ENCODE results near the gene SNRPA1.

Gene SNRPA1

GRCh38 chr15:101273534-101273933 lies 21.5 kb downstream of the SNRPA1 start:
- no peak overlapping the region for H3K27ac Mint-ChIP-seq
- no peak overlapping the region for H3K4me3 Mint-ChIP-seq
- DNase-seq = no peak
- peaks cover 26% of the 10 kb centered on the region for H3K4me1 Mint-ChIP-seq
- H3K9me3 Mint-ChIP-seq = no peaks in the 10 kb centered on the region
- no peaks in the 10 kb centered on the region for H3K27me3 Mint-ChIP-seq
- H3K36me3 Mint-ChIP-seq = peaks cover 49% of the 10 kb centered on the region
- CTCF ChIA-PET = interaction anchor here (1.1 to 4.2 kb wide), 5 partner anchors 15 to 368 kb away, joined by 3 to 19 read pairs (median 7); no protein-coding TSS in a partner anchor

GRCh38 chr15:101272584-101272983 lies 22.5 kb downstream of the SNRPA1 start:
- H3K27ac Mint-ChIP-seq = no peak overlapping the region
- H3K4me3 Mint-ChIP-seq = no peak overlapping the region
- no peaks in the 10 kb centered on the region for H3K27me3 Mint-ChIP-seq
- no peak for DNase-seq
- peaks cover 49% of the 10 kb centered on the region for H3K36me3 Mint-ChIP-seq
- H3K4me1 Mint-ChIP-seq = peaks cover 20% of the 10 kb centered on the region
- H3K9me3 Mint-ChIP-seq = no peaks in the 10 kb centered on the region
- CTCF ChIA-PET = interaction anchor here (1.1 to 4.2 kb wide), 5 partner anchors 16 to 369 kb away, joined by 3 to 19 read pairs (median 7); no protein-coding TSS in a partner anchor

GRCh38 chr15:101269479-101270223 lies 25.4 kb downstream of the SNRPA1 start:
- Mint-ChIP-seq H3K36me3 (peaks cover 41% of the 10 kb centered on the region), H3K4me1 (peaks cover under 1% of the 10 kb centered on the region), H3K27me3 (peaks cover under 1% of the 10 kb centered on the region), H3K4me3 (no peak overlapping the region), H3K9me3 (no peaks in the 10 kb centered on the region), H3K27ac (no peak overlapping the region)
- CTCF ChIA-PET = interaction anchor here (0.6 to 1.7 kb wide), 10 partner anchors 9 to 293 kb away, joined by 3 to 5 read pairs (median 3); no protein-coding TSS in a partner anchor
- no peak for DNase-seq

- H3K4me3 Mint-ChIP-seq = no peak overlapping the region
- peaks cover 14% of the 10 kb centered on the region for H3K27me3 Mint-ChIP-seq
- no peaks in the 10 kb centered on the region for H3K4me1 Mint-ChIP-seq
- H3K9me3 Mint-ChIP-seq = no peaks in the 10 kb centered on the region
- CTCF ChIA-PET = interaction anchor here (0.6 to 2.7 kb wide), 7 partner anchors 9 to 1322 kb away, joined by 3 to 15 read pairs (median 3); no protein-coding TSS in a partner anchor
- no peak for DNase-seq
- no peak overlapping the region for H3K27ac Mint-ChIP-seq
- H3K36me3 Mint-ChIP-seq = peaks cover 20% of the 10 kb centered on the region
These were observed 27.5 kb downstream of the SNRPA1 start for GRCh38 chr15:101267320-101268104.

GRCh38 chr15:101266787-101267186 lies 28.3 kb downstream of the SNRPA1 start:
- CTCF ChIA-PET = interaction anchor here (1.1 to 2.7 kb wide), 3 partner anchors 9 to 259 kb away, joined by 3 to 15 read pairs (median 7); no protein-coding TSS in a partner anchor
- DNase-seq = no peak
- H3K9me3 Mint-ChIP-seq = no peaks in the 10 kb centered on the region
- no peaks in the 10 kb centered on the region for H3K4me1 Mint-ChIP-seq
- no peak overlapping the region for H3K4me3 Mint-ChIP-seq
- H3K27me3 Mint-ChIP-seq = peaks cover 20% of the 10 kb centered on the region
- peaks cover 18% of the 10 kb centered on the region for H3K36me3 Mint-ChIP-seq
- H3K27ac Mint-ChIP-seq = no peak overlapping the region

GRCh38 chr15:101266034-101266433 lies 29.0 kb downstream of the SNRPA1 start:
- no peak for DNase-seq
- CTCF ChIA-PET = interaction anchor here (2.7 kb wide), 1 partner anchor 8 kb away, joined by 15 read pairs; no protein-coding TSS in a partner anchor
- H3K27ac Mint-ChIP-seq = no peak overlapping the region
- no peak overlapping the region for H3K4me3 Mint-ChIP-seq
- peaks cover 12% of the 10 kb centered on the region for H3K36me3 Mint-ChIP-seq
- no peaks in the 10 kb centered on the region for H3K9me3 Mint-ChIP-seq
- peaks cover 20% of the 10 kb centered on the region for H3K27me3 Mint-ChIP-seq
- no peaks in the 10 kb centered on the region for H3K4me1 Mint-ChIP-seq

GRCh38 chr15:101264911-101265641 lies 30.0 kb downstream of the SNRPA1 start:
- H3K9me3 Mint-ChIP-seq = no peaks in the 10 kb centered on the region

GRCh38 chr15:101264011-101264410 lies 31.0 kb downstream of the SNRPA1 start:
- Mint-ChIP-seq H3K36me3 (peaks cover under 1% of the 10 kb centered on the region), H3K4me3 (no peak overlapping the region), H3K9me3 (no peaks in the 10 kb centered on the region), H3K27me3 (peaks cover 33% of the 10 kb centered on the region), H3K4me1 (no peaks in the 10 kb centered on the region), H3K27ac (no peak overlapping the region)
- DNase-seq = no peak
- CTCF ChIA-PET = no interaction called here

More at GRCh38 chr15:101264911-101265641, 30.0 kb downstream of the SNRPA1 start:
- Mint-ChIP-seq H3K4me1 (no peaks in the 10 kb centered on the region), H3K27ac (no peak overlapping the region), H3K36me3 (peaks cover 7% of the 10 kb centered on the region), H3K27me3 (peaks cover 29% of the 10 kb centered on the region), H3K4me3 (no peak overlapping the region)
- CTCF ChIA-PET = no interaction called here
- no peak for DNase-seq

GRCh38 chr15:101262551-101262950 lies 32.5 kb downstream of the SNRPA1 start:
- peaks cover 40% of the 10 kb centered on the region for H3K27me3 Mint-ChIP-seq
- no peaks in the 10 kb centered on the region for H3K4me1 Mint-ChIP-seq
- no peaks in the 10 kb centered on the region for H3K36me3 Mint-ChIP-seq
- H3K4me3 Mint-ChIP-seq = no peak overlapping the region
- no peaks in the 10 kb centered on the region for H3K9me3 Mint-ChIP-seq
- H3K27ac Mint-ChIP-seq = no peak overlapping the region
- DNase-seq = no peak
- CTCF ChIA-PET = interaction anchor here (1.4 to 3.3 kb wide), 5 partner anchors 27 to 254 kb away, joined by 4 to 27 read pairs (median 6); no protein-coding TSS in a partner anchor

- H3K4me1 Mint-ChIP-seq = peaks cover 20% of the 10 kb centered on the region
- H3K4me3 Mint-ChIP-seq = no peak overlapping the region
- peak; percentile 68 for DNase-seq
- peaks cover 42% of the 10 kb centered on the region for H3K27me3 Mint-ChIP-seq
- CTCF ChIA-PET = interaction anchor here (0.7 to 7.4 kb wide), 28 partner anchors 9 to 340 kb away, joined by 3 to 176 read pairs (median 5); no protein-coding TSS in a partner anchor
- H3K27ac Mint-ChIP-seq = no peak overlapping the region
- no peaks in the 10 kb centered on the region for H3K36me3 Mint-ChIP-seq
- no peaks in the 10 kb centered on the region for H3K9me3 Mint-ChIP-seq
These were observed 36.6 kb downstream of the SNRPA1 start for GRCh38 chr15:101258238-101259144.

- Mint-ChIP-seq H3K27me3 (peaks cover 29% of the 10 kb centered on the region), H3K4me1 (peaks cover 31% of the 10 kb centered on the region), H3K36me3 (no peaks in the 10 kb centered on the region), H3K4me3 (no peak overlapping the region), H3K9me3 (no peaks in the 10 kb centered on the region), H3K27ac (no peak overlapping the region)
- CTCF ChIA-PET = interaction anchor here (1.0 to 7.4 kb wide), 16 partner anchors 9 to 245 kb away, joined by 3 to 176 read pairs (median 7); no protein-coding TSS in a partner anchor
- peak; percentile 43 for DNase-seq
These were observed 38.3 kb downstream of the SNRPA1 start for GRCh38 chr15:101256757-101257156.

GRCh38 chr15:101255615-101256241 lies 39.3 kb downstream of the SNRPA1 start:
- CTCF ChIA-PET = interaction anchor here (0.7 to 7.4 kb wide), 10 partner anchors 12 to 244 kb away, joined by 3 to 176 read pairs (median 7); no protein-coding TSS in a partner anchor
- Mint-ChIP-seq H3K4me1 (peaks cover 32% of the 10 kb centered on the region), H3K4me3 (no peak overlapping the region), H3K9me3 (no peaks in the 10 kb centered on the region), H3K27ac (no peak overlapping the region), H3K27me3 (peaks cover 26% of the 10 kb centered on the region), H3K36me3 (peaks cover 1% of the 10 kb centered on the region)
- DNase-seq = no peak

Measured in activated naive CD4-positive, alpha-beta T cell treated with anti-CD3 and anti-CD28 coated beads, Interleukin-2, amount 10 ng/mL, durations not matched to agents 7 days and 5 days (primary cell).